Retinal pigment epithelial cell (primary cell): Measurements from ENCODE around the gene CDH8.
"Not testable (repeated sequence)": the region's sequence is repeated elsewhere in the genome, so short reads cannot be mapped to it uniquely, and the experiment has no call there.

Experiments used
- DNase-seq: peaks from one replicate; pipeline ENCODE4 v3.0.0-alpha.2; 2010; ENCODE audit warnings: low read depth
- H3K4me3 ChIP-seq: 2 replicates; pipeline ENCODE4 v1.5.1; 2011; ENCODE audit warnings: mild to moderate bottlenecking, low read length, control low read depth, moderate library complexity
- TF ChIP-seq, protein P1 (sequence below): conservative IDR thresholded peaks from 2 replicates; pipeline ENCODE4 v1.5.1; 2011; ENCODE audit warnings: low read depth, low read length, control low read depth, inconsistent platforms

The CDH8 gene

DNA sequence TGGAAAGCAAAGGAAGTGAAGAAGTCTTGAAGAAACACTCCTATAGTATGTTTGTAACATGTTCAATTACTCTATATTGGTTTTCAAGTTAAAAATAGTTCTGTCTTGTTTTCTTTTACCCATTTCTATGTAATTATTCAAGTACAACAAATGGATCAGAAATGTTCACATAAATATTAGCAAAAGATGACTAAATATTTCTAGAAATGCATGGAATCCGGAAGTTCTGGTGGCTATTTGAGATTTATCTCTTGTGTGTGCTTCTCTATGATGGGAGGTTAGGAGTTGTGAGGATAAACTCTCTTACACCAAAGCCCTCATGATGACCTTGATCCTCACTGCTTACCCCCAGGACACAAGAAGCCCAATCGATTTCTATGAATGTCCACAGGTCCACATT, 237.5 kb downstream of the CDH8 start:
- TF ChIP-seq, protein P1, sequence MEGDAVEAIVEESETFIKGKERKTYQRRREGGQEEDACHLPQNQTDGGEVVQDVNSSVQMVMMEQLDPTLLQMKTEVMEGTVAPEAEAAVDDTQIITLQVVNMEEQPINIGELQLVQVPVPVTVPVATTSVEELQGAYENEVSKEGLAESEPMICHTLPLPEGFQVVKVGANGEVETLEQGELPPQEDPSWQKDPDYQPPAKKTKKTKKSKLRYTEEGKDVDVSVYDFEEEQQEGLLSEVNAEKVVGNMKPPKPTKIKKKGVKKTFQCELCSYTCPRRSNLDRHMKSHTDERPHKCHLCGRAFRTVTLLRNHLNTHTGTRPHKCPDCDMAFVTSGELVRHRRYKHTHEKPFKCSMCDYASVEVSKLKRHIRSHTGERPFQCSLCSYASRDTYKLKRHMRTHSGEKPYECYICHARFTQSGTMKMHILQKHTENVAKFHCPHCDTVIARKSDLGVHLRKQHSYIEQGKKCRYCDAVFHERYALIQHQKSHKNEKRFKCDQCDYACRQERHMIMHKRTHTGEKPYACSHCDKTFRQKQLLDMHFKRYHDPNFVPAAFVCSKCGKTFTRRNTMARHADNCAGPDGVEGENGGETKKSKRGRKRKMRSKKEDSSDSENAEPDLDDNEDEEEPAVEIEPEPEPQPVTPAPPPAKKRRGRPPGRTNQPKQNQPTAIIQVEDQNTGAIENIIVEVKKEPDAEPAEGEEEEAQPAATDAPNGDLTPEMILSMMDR: no peak
- no peak for DNase-seq

DNA sequence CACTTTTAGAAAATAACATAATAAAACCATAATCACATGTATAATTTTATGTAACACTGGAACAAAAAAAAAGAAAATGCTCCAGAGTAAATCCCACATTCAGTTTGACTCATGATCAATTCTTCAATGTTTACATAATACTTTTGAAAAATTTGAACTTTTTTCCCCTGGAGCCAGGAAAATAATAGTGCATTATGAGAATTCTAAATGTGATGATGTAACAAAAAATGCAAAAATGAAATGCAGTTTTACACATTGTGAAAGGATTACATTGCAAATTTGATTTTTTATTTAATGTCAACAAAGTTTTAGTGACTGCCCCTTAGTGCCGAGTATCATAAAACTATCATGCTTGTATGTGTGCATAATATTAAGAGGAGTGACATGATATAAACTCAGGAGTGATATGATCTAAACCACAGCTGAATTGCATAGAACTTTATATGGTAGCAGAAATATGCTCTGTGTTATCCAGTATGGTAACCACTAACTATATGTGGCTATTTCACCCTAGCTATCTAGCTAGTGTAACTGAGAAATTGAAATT, 238.2 kb downstream of the CDH8 start:
- no peak for DNase-seq
- TF ChIP-seq, protein P1: no peak
- no peak overlapping the region for H3K4me3 ChIP-seq

More for the DNA sequence above, 237.5 kb downstream of the CDH8 start:
- no peak overlapping the region for H3K4me3 ChIP-seq

DNA sequence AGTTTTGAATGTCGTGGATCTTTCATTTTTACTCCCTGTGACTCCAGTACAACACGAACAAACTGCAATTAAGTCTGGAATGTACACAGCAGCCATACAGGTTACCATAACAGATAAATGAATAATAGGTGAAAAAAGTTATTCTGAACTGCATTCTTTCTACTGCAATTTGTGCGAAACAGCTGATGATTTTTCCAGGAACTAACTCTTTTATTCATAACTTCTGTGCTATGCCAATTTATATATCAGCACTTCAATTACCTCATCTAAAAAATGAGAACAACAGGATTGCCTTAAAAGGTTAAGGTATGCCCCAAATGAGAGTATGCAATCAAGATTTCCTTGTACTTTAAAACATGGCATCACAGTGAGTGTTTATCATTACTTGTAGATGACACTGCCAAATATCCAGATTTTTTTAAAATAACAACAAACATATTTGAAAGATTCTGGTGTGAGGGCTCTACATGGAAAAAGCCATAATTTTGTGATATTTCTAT, 238.9 kb downstream of the CDH8 start:
- no peak overlapping the region for H3K4me3 ChIP-seq
- DNase-seq: no peak
- TF ChIP-seq, protein P1: no peak

DNA sequence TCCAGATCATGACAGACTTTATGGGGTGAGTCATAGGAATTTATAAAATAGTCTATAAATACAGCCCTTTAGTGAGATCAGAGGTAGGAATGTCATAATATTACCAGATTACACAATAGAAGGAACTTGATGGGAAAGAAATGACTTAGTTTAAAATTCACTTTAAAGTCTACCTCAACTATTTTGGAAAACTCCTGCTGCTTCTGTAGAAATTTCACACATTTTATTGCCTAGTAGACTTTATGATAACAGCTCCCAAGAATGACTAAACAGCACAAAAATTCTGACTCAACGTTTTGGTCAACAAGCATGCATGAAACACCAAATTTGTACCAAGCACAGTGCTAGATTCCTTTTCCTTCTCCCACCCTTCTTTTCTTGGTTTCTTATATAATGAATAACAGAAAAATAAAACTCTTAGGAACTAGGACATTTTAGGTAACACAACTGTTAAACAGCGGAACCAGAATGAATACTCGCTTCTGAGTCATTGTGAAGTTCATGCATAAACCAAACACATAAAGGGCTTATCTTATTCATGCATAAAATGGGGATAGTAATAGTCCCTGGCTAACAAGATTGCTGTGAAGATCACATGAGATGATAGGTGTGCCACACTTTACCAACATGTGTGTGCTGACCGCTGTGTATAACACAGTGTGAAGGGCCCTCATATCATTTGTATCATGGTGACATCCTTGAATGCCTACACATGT, 243.9 kb downstream of the CDH8 start:
- H3K4me3 ChIP-seq: no peak overlapping the region
- TF ChIP-seq, protein P1: no peak
- peak; percentile 54 for DNase-seq

DNA sequence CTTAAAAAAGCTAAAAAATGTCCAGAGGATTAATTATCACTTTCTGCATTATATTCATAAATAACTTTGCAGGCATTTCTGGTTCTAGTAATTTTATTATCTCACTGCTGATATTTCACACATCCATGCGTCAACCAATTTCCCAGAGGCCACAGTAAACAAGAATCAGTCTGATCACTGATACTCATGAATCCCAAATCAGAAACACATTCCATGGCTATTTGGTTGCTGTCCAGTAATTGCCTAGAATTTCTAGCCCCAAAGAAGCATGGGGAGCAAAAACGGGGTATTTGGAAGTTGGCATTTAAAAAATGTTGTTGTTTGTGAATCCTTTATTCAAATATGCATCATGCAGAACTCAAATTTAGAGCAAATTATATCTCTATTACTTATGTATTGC, 244.8 kb downstream of the CDH8 start:
- TF ChIP-seq, protein P1: no peak
- no peak for DNase-seq
- H3K4me3 ChIP-seq: no peak overlapping the region

DNA sequence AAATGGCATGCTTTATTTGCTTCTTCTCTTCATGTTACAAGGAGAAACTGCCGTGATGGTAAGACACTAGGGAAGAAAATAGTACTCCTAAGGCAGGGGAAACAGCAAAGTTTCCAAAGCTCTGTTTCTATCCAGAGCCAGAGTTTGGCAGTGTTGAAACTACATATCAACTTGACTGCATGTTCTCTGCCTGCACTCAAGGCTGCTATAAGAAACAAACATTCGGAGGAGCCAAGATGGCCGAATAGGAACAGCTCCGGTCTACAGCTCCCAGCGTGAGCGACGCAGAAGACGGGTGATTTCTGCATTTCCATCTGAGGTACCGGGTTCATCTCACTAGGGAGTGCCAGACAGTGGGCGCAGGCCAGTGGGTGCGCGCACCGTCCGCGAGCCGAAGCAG, 254.4 kb downstream of the CDH8 start:
- H3K4me3 ChIP-seq, DNase-seq: not testable (repeated sequence)

DNA sequence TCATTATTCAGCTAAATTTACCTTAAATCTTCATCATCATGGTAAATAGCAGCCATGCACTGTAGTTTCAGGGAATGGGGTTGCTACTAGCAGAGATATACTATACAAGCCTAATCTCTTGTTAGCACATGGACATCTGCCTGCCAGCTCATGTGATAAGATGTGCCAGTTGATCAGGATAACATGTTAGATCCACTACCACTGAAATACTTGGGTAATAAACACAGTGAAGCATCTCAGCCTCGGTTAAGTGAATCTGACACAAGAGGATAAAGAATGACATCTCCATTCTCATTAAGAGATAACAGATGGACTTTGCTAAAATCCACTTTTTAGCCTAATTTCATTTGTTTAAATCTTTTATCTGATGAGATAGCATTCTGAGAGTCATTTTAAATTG, 256.1 kb downstream of the CDH8 start:
- H3K4me3 ChIP-seq: no peak overlapping the region
- TF ChIP-seq, protein P1: no peak
- DNase-seq: no peak
